ENCODE measurements around the gene TNS2. TPM values are rescaled to one million over a fixed set of nuclear protein-coding genes. Genes with fewer than 3 reads are reported as not detected.
A peak's percentile ranks its signal among the peaks of the same experiment; 100 is the strongest.

Gene TNS2
- total RNA-seq, 2 experiments from 2014 or later = 2.3 to 3.0 TPM

DNA sequence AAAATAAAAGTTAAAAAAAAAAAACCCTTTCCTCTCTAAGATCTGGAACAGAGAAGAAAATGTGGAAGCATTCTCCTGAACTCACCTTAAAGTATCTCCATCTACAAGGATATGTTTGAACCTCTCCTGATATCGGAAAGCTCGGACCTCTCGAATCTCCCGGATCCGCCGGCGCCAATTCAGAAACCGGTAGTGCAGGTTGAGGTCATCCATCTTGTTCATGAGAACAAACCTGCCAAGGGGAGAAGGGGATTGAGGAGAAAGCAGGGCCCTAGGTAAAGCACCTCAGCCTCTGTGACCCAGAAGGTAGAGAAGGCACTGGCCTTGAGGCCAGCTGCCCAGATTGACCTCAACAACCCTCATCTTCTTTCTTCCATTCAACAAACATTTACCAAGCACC, 27.2 kb downstream of the TNS2 start:
- peak overlapping the region; percentile 77 for H3K4me3 Mint-ChIP-seq
- peaks cover 70% of the 10 kb centered on the region for H3K36me3 Mint-ChIP-seq (ENCODE audit: low read depth)
- peaks cover 47% of the 10 kb centered on the region for H3K4me1 Mint-ChIP-seq (ENCODE audit: low read depth)

DNA sequence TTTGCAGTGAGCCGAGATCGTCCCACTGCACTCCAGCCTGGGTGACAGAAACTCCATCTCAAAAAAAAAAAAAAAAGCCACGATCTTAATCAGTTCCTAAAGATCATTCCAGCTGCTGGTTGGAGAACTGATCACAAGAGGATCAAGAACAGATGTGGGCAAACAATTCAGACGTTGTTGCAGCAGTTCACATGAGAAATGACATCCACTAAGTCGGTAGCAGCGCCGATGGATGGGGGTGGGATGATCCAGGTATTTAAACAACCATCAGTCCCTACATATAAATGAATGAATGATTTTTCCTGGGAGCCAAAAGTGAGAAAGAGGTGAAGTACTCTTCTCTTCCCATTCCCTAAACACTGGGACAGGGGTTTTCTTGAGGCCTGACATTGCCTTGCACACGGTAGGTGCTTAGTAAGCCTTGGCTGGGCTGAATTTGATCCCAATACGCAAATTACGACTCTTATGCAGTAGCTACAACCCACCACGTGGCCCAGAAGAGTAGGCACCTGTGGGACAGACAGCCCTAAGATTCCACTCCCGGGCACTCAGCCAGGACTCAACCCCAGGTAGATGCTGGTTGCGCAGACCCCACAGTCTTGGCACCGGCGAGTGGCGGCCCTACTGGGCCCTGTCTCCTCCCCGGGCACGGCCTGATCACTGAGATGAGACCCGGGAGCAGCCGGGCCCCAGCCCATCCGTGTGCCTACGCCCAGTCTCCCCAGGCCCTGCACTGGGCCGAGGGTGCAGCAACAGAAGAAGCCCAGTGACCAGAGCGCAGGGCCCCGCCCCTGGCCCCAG, 28.8 kb downstream of the TNS2 start:
- CTCF ChIA-PET = interaction anchor here (0.6 to 3.6 kb wide), 7 partner anchors 10 to 31 kb away, joined by 3 to 24 read pairs (median 4); partner anchors contain the start of genes IGFBP6 and SOAT2
- Mint-ChIP-seq H3K4me3 (peak overlapping the region; percentile 95), H3K4me1 (ENCODE audit: low read depth) (peaks cover 47% of the 10 kb centered on the region), H3K36me3 (ENCODE audit: low read depth) (peaks cover 54% of the 10 kb centered on the region), H3K27ac (peak overlapping the region; percentile 98), H3K27me3 (no peaks in the 10 kb centered on the region), H3K9me3 (no peaks in the 10 kb centered on the region)
- Histone ChIP-seq H3K27me3 (ENCODE audit: control insufficient read depth in 1 of 2, insufficient read depth in 2 of 2, low read length in 2 of 2) (no peaks in the 10 kb centered on the region), H3K4me1 (ENCODE audit: insufficient read depth, low read length) (peaks cover 34% of the 10 kb centered on the region), H3K27ac (ENCODE audit: low read depth in 1 of 2, low read length in 2 of 2) (peak overlapping the region; percentile 49 to 82), H3K36me3 (ENCODE audit: insufficient read depth, low read length) (peaks cover 37% of the 10 kb centered on the region), H3K4me3 (ENCODE audit: low read length) (peak overlapping the region; percentile 72), H3K9me3 (ENCODE audit: control insufficient read depth in 1 of 2, insufficient read depth in 1 of 2, low read length in 2 of 2) (no peaks in the 10 kb centered on the region)
- TF ChIP-seq, protein P1, sequence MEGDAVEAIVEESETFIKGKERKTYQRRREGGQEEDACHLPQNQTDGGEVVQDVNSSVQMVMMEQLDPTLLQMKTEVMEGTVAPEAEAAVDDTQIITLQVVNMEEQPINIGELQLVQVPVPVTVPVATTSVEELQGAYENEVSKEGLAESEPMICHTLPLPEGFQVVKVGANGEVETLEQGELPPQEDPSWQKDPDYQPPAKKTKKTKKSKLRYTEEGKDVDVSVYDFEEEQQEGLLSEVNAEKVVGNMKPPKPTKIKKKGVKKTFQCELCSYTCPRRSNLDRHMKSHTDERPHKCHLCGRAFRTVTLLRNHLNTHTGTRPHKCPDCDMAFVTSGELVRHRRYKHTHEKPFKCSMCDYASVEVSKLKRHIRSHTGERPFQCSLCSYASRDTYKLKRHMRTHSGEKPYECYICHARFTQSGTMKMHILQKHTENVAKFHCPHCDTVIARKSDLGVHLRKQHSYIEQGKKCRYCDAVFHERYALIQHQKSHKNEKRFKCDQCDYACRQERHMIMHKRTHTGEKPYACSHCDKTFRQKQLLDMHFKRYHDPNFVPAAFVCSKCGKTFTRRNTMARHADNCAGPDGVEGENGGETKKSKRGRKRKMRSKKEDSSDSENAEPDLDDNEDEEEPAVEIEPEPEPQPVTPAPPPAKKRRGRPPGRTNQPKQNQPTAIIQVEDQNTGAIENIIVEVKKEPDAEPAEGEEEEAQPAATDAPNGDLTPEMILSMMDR (IDR thresholded peaks at IDR 0.05) = no peak
- peak in 12 of 14 experiments; percentile 20 to 77 (median 46) for DNase-seq
- POLR2A ChIA-PET = interaction anchor here (0.6 to 4.0 kb wide), 25 partner anchors 10 to 422 kb away, joined by 3 to 37 read pairs (median 6); partner anchors contain the start of genes AAAS, CSAD, EIF4B and IGFBP6
- peak; percentile 54 for ATAC-seq (ENCODE audit: poor library complexity)
- intact Hi-C loops (cut with DNase I, micrococcal nuclease) = loop anchor here (1.0 to 2.0 kb wide), 3 partner anchors 20 to 24 kb away; no protein-coding TSS in a partner anchor

More for the DNA sequence above, 27.2 kb downstream of the TNS2 start:
- Histone ChIP-seq H3K36me3 (ENCODE audit: insufficient read depth, low read length) (peaks cover 46% of the 10 kb centered on the region), H3K27me3 (ENCODE audit: control insufficient read depth in 1 of 2, insufficient read depth in 2 of 2, low read length in 2 of 2) (no peaks in the 10 kb centered on the region), H3K27ac (ENCODE audit: low read depth in 1 of 2, low read length in 2 of 2) (no peak overlapping the region), H3K4me3 (ENCODE audit: low read length) (no peak overlapping the region), H3K9me3 (ENCODE audit: control insufficient read depth in 1 of 2, insufficient read depth in 1 of 2, low read length in 2 of 2) (no peaks in the 10 kb centered on the region), H3K4me1 (ENCODE audit: insufficient read depth, low read length) (peaks cover 37% of the 10 kb centered on the region)
- ChIA-PET POLR2A (interaction anchor here (2.5 kb wide), 1 partner anchor 22 kb away, joined by 7 read pairs; no protein-coding TSS in a partner anchor), CTCF (interaction anchor here (2.5 to 2.8 kb wide), 2 partner anchors 11 to 22 kb away, joined by 9 to 24 read pairs; no protein-coding TSS in a partner anchor)
- H3K9me3 Mint-ChIP-seq = no peaks in the 10 kb centered on the region
- intact Hi-C loops (cut with DNase I, micrococcal nuclease) = no loop called here
- TF ChIP-seq, protein P1 (IDR thresholded peaks at IDR 0.05) = no peak
- peak overlapping the region; percentile 19 for H3K27ac Mint-ChIP-seq
- no peaks in the 10 kb centered on the region for H3K27me3 Mint-ChIP-seq
- DNase-seq (no peak), ATAC-seq (ENCODE audit: poor library complexity) (no peak)

DNA sequence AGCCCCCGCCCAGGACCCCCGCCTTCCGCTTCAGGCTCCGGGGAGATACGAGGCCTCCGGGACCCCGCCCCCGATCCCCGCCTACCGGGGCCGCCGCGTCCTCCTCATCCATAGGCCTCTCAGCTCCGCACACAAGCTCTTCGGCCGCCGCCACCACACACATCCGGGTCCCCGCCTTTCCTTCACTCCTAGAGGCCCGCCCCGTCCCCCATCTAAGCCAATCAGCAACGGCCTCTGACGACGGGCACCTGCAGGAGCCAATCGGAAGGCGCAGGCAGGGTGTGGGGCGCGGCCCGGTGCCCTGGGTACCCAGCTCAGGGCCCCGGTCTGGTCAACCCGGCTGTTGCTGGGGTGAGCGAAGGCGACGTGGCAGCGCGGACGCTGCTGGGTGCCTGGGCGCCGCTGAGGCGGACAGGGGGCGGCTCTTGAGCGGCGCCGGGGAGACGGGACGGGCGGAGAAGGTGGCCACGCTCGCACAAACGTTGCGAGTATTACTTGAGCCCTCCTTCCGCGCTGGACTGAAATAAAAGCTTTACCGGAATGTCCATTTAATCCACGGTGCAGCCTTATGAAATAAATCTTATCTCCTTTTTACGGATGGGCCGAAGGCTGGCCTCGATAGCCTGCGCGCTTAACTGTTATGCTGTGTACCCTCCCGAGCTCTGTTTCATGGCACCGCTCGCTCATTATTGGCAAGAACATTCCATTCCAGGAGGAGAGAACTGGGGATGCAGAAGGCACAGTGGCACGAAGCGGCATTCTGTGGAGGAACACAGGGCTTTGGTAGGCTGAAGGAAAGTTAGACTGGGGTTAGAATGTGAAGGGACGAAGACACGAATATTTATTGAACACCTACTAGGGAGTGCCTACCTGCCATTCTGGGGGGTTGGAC, 29.6 kb downstream of the TNS2 start, which contains the start of gene SPRYD3:
Gene SPRYD3, minus strand, starts transcription at position 165 of the 892 bp plus-strand sequence. Its CDS starts 57 bp downstream, at position 108.
- ChIA-PET POLR2A (interaction anchor here (0.6 to 4.0 kb wide), 29 partner anchors 8 to 469 kb away, joined by 3 to 37 read pairs (median 6); partner anchors contain the start of genes AAAS, CSAD, EIF4B and IGFBP6), CTCF (interaction anchor here (0.9 to 3.6 kb wide), 7 partner anchors 13 to 32 kb away, joined by 3 to 24 read pairs (median 5); partner anchors contain the start of genes IGFBP6 and SOAT2)
- DNase-seq (peak; percentile 94 to 98 (median 96)), ATAC-seq (ENCODE audit: poor library complexity) (peak; percentile 94)
- no peaks in the 10 kb centered on the region for H3K27me3 ChIP-seq (ENCODE audit: control insufficient read depth in 1 of 2, insufficient read depth in 2 of 2, low read length in 2 of 2)
- H3K4me1 ChIP-seq (ENCODE audit: insufficient read depth, low read length) = peaks cover 34% of the 10 kb centered on the region
- Mint-ChIP-seq H3K36me3 (ENCODE audit: low read depth) (peaks cover 46% of the 10 kb centered on the region), H3K4me1 (ENCODE audit: low read depth) (peaks cover 40% of the 10 kb centered on the region), H3K9me3 (no peaks in the 10 kb centered on the region), H3K27ac (peak within 1 kb of the TSS; percentile 98), H3K4me3 (peak within 1 kb of the TSS; percentile 95), H3K27me3 (no peaks in the 10 kb centered on the region)
- H3K27ac ChIP-seq (ENCODE audit: low read depth in 1 of 2, low read length in 2 of 2) = peak within 1 kb of the TSS; percentile 82 to 85
- intact Hi-C loops (cut with DNase I, micrococcal nuclease) = loop anchor here (1.0 to 2.0 kb wide), 3 partner anchors 19 to 25 kb away; no protein-coding TSS in a partner anchor
- no peaks in the 10 kb centered on the region for H3K9me3 ChIP-seq (ENCODE audit: control insufficient read depth in 1 of 2, insufficient read depth in 1 of 2, low read length in 2 of 2)
- TF ChIP-seq, protein P1 (IDR thresholded peaks at IDR 0.05) = no peak
- H3K36me3 ChIP-seq (ENCODE audit: insufficient read depth, low read length) = peaks cover 30% of the 10 kb centered on the region
- peak within 1 kb of the TSS; percentile 72 for H3K4me3 ChIP-seq (ENCODE audit: low read length)
